Lower leg skin (tissue), 3 donors: Measurements from ENCODE around the gene DDX24.

ENCODE experiments used
- CTCF ChIP-seq, 3 donors: fragments of 450-650 bp; IDR thresholded peaks; one replicate each; pipeline ENCODE4 v1.5.1; 2016; ENCODE audit warnings: antibody characterized with exemption in 3 of 3, mild to moderate bottlenecking in 3 of 3, moderate library complexity in 2 of 3
- POLR2A ChIP-seq, 2 donors: fragments of 450-650 bp; IDR thresholded peaks; one replicate each; pipeline ENCODE4 v1.6.1; 2016 to 2017; ENCODE audit warnings: antibody characterized with exemption in 2 of 2, mild to moderate bottlenecking in 1 of 2, moderate library complexity in 1 of 2

- TF ChIP-seq CTCF (IDR thresholded peaks at IDR 0.05) (no peak), POLR2A (IDR thresholded peaks at IDR 0.05) (no peak)
Measured at GRCh38 chr14:94089479-94089878, 8.5 kb upstream of the DDX24 start.
